Measurements from ENCODE around the gene SUFU.
"Not testable (repeated sequence)": the region's sequence is repeated elsewhere in the genome, so short reads cannot be mapped to it uniquely, and the experiment has no call there.

SUFU gene

GRCh38 chr10:102503264-102504178 lies at the start of gene SUFU:
Gene SUFU (plus strand): TSS chr10:102503972. CDS start chr10:102504153, 181 bp downstream.
- DNase-seq (ENCODE audit: low spot score): peak; percentile 86

GRCh38 chr10:102454662-102455487 lies 48.9 kb upstream of the SUFU start:
- not testable (repeated sequence) for DNase-seq (ENCODE audit: low spot score)

DNA sequence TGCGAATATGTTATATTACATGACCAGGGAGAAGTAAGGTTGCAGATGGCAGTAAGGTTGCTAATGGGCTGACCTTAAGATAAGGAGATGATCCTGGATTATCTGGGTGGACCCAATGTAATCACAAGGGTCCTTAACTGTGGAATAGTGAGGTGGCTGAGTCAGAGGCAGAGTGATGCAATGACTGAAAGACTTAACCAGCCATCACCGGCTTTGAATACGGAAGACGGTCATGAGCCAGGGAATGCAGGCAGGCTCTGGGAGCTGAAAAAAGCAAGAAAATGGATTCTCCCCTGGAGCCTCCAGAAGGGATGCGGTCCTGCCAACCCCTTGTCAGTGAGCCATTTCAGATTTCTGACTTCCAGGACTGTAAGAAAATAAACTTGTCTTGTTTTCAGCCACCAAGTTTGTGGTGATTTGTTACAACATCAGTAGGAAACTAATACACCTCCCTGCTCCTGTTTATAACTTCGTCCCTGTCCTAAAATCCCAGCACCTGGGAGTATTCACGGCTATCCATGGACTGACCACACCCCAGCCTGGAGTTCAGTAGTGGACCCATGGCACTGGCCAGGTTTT lies 47.8 kb upstream of the SUFU start:
- no peak for DNase-seq (ENCODE audit: low spot score)

- no peak for DNase-seq (ENCODE audit: low spot score)
Observed at GRCh38 chr10:102457591-102458150, 46.1 kb upstream of the SUFU start.

DNA sequence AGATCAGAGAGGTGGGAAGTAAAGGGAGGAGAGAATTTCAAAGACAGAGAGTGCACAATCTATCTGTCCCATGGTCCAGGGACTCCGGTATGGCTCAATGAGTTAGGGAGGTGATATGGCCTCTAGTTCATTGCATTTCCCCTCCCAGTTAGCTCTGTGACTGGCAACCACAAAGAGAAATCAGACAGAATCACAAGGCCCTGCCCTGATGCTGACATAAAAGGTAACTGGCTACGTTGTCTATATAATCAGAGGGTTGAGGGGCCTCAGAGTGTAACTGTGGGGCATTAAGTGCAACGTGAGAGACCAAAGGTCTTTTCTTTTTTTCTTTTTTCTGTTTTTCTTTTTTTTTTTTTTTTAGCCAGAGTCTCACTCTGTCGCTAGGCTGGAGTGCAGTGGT lies 45.1 kb upstream of the SUFU start:
- DNase-seq (ENCODE audit: low spot score): no peak

DNA sequence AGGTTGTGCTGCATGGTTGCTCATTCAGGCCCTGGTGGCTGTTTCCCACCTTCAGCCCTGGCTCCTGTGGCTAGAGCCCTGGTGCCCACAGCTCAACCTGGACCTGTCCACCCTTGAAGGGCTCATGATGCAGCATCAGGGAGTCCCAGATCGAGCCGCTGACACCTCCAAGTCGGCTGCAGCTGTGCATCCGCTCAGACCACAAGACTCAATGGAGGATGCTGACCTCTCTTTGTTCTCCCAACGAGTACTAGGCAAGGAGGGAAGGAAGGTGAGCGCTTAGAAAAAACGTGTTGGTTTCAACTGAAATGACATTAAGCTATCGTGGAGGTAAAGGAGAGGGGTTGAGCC lies 43.0 kb upstream of the SUFU start:
- no peak for DNase-seq (ENCODE audit: low spot score)

DNA sequence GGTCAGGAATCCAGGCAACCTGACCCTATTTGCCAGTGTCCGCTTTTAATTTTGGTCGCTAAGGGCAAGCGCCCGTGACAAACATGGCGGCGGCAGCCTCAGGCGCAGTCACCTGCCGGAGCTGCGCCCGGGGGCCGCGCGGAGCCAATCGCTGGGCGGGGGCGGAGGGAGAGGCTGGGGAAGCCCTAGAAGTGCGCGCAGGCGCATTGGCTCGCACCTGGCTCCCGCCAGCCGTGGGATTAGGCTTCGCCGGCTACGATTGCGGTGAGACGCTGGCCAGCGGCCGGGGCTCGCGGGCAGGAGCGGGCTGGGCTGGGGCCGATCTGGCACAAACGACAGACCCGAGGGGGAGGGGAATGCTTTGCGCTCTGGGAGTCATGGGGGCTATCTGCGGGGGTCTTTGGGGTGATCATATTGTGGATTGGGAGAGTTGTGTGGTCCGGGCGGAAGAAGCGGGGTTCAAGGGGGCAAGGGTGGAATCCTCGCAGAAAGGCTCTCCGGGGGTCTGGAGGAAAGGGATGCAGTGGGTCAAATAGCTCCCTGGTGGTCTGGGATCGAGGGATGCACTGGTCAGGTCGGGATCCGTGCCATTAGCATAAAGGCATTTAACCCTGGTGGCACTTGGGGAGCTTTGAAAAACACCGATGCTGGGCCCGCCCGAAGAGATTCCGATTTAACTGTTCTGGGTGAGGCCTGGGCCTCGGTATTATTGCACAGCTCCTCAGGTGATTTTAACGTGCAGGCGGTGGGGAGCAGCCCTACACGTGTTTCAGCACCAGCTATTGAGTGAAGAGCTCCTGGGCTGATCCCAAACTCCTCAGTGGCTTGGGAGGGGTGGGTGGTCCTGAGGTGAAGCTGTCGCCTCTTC lies 42.4 kb upstream of the SUFU start:
- DNase-seq (ENCODE audit: low spot score): peak; percentile 97

DNA sequence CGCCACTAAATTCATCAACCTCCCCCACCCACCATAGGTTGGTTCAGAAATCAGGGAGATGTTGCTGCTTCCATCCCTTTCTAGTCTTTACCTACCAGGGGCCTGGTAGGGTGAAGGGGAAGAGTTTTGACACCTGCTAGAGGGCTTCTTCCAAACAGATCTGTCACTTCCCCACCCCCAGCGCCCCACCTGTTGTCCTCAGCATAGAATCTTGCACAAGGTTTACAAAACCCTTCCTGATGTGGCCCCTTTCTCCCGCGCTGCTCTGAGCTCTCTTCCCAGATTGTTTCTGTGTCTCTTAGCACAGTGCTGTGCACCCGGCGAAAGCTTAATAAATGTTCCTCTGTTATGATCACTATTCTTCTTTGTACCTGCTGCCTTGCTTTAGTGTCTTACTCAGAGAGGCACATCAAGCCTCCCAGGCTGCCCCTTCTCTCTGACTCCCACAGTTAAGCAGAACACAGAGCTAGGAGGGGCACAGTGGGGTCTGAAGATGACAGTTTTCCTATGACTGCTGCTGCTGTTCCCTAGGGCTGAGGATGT lies 41.2 kb upstream of the SUFU start:
- no peak for DNase-seq (ENCODE audit: low spot score)

- DNase-seq (ENCODE audit: low spot score): no peak
Observed at GRCh38 chr10:102463983-102464382, 39.8 kb upstream of the SUFU start.

DNA sequence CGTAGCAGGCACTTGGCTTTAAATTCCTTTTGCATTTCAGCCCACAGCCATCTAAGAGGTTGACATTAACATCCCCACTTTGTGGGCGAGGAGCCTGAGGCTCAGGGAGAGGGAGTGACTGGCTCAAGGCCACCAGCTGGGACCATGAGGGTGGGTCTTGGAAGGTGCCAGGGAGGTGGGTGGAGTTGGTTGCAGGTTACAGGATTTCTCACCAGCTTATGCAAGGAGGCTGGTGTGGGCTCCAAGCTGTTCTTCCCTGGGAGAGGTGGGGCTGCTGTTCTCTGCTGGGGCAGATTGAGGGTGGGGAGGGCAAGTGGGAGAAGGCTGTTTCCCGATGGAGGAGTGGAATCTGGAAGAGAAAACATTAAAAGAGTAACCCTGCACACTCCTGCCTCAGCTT lies 38.3 kb upstream of the SUFU start:
- no peak for DNase-seq (ENCODE audit: low spot score)

DNA sequence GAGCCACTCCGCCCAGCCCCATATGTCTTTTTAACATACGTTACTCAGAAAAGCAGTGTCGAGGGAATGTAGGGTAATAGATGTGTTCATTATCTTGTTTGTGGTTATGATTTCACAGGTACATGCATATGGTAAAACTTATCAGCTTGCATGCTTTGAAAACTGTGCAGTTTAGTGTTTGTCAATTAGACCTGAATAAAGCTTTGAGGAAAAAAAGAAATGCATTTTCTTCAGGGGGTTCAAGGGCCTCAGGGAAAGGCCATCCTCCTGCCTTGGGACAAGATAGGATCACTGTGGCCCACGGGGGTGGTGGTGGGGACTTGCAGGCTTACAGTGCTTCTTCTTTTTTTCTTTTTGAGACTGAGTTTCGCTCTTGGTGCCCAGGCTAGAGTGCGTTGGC lies 36.5 kb upstream of the SUFU start:
- no peak for DNase-seq (ENCODE audit: low spot score)

DNA sequence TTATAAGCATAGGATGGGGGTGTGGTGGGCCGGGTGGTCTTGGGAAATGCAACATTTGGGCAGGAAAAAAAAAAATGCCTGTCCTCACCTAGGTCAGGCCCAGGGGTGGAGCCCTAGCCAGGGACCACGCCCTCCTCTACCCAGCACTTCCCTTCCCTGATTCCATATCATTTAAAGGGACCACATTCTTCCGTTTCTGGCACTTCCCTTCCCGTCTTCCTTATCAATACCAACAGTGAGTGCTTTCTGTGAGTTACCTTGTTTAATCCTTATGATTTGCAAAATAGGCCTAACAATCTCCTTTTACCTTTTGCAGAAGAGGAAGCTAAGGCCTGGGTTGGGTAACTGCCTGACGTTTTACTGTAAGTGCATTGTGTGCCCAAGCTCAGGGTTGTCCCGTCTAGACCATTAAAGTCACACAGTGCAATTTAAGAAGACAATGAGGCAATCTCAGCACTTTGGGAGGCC lies 35.8 kb upstream of the SUFU start:
- no peak for DNase-seq (ENCODE audit: low spot score)

GRCh38 chr10:102468683-102469082 lies 35.1 kb upstream of the SUFU start:
- DNase-seq (ENCODE audit: low spot score): no peak

DNA sequence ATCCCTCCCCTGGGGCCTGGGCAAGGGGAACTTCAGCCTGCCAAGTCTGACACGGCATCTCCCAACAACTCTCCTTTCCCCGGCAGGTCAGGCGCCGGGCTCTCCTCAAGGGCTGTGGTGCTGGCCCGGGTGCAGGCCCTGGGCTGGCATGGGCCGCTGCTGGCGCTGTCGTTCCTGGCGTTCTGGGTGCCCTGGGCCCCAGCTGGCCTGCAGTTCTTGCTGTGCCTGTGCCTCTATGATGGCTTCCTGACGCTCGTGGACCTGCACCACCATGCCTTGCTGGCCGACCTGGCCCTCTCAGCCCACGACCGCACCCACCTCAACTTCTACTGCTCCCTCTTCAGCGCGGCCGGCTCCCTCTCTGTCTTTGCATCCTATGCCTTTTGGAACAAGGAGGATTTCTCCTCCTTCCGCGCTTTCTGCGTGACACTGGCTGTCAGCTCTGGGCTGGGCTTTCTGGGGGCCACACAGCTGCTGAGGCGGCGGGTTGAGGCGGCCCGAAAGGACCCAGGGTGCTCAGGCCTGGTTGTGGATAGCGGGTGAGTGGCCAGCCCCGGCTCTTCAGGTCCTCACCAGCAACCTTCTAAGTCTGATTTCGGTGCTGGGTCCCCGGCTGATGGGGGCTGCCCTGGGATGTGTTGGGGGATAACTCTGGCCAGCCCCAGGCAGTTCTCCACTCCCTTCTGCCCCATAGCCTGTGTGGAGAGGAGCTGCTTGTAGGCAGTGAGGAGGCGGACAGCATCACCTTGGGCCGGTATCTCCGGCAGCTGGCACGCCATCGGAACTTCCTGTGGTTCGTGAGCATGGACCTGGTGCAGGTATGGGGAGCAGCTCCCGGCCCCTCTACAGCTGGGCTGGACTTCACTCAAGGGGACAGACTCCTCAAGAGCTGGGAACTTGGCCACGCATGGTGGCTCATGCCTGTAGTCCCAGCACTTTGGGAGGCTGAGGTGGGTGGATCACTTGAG lies 32.9 kb upstream of the SUFU start:
- no peak for DNase-seq (ENCODE audit: low spot score)

DNA sequence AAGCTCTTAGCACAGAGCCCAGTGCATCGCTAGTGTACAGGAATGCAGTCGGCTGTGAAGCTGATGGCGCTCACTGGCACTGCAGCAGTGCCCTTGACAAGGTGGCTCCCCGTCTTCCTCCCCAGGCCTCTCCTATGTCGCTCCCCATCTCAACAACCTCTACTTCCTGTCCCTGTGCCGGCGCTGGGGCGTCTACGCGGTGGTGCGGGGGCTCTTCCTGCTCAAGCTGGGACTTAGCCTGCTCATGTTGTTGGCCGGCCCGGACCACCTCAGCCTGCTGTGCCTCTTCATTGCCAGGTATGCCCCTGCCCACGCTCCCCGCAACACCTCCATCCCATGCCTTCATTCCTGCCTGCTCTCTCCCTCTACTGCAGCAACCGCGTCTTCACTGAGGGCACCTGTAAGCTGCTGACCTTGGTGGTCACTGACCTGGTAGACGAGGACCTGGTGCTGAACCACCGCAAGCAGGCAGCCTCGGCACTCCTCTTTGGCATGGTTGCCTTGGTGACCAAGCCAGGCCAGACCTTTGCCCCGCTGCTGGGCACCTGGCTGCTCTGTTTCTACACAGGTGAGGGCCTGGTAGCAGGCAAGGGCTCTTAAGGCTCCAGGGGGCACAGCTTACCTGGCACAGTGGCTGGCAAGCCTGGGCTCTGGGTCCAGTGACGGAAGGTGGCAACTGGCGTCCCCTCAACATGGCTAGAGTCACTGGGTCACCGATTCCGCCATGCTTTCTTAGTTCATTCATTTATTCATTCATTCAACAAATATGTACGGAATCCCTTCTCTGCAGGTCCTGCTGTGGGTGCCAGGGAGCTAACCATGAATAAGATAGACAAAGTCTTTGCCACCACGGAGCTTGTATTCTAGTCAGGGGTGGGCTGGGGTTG lies 30.1 kb upstream of the SUFU start:
- DNase-seq (ENCODE audit: low spot score): no peak

GRCh38 chr10:102475451-102476040 lies 28.2 kb upstream of the SUFU start:
- DNase-seq (ENCODE audit: low spot score): no peak

GRCh38 chr10:102476466-102477141 lies 27.2 kb upstream of the SUFU start:
- no peak for DNase-seq (ENCODE audit: low spot score)

GRCh38 chr10:102479651-102480050 lies 24.1 kb upstream of the SUFU start:
- DNase-seq (ENCODE audit: low spot score): no peak
